GM10847 (cell line): ENCODE data around the gene JAG1.

ENCODE experiments used
- POLR2A ChIP-seq: IDR thresholded peaks from 2 replicates; pipeline ENCODE4 v1.6.1; 2011; ENCODE audit not compliant: insufficient read length; ENCODE audit errors: extremely low read depth

The JAG1 gene

DNA sequence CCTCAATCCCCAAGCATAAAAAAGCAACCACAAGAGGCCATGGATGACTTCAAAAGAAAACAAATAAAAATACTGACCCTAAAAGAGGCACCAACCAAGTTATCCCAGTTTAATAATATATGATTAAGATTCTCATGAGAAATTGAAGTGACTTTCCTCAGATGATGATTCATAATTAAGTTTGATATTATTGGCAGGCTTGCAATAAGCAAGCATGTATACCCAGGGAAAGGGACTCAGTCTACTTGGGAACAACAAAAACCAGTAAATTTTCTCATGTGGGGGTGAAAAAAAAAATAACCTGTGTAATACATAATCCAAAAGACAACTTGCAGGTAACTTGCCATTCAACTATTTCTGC lies 19.6 kb downstream of the JAG1 start:
- TF ChIP-seq POLR2A: no peak

DNA sequence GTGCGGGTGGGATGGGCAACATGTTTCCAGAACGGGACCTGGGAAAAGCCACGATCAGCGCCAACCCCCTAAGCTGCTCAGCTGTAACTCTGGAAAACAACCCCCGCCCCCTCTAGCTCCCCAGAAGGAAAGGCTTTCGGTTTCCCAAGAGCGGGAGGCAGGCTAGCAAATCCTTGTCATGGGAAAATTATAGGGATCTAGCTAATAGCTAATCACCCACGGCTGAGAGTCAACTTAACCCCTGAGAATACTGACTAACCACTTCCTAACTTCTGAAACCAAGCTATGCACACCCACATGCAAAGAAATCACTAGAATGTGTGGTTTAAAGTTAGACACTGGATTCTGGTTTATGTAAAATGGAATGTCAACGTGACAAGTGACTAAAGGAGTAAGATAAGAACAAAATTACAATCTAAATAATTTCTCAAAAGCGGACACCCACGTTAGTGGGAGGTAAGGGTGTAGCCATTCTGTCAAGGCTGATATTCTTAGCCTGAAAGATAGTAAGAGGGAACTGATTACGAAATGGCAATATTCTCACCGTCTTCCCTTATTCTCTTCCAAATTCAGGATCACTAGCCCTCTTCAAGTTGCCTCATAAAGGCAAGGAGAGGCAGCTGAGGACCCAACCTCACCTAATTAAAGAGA lies 20.1 kb downstream of the JAG1 start:
- no peak for TF ChIP-seq POLR2A

DNA sequence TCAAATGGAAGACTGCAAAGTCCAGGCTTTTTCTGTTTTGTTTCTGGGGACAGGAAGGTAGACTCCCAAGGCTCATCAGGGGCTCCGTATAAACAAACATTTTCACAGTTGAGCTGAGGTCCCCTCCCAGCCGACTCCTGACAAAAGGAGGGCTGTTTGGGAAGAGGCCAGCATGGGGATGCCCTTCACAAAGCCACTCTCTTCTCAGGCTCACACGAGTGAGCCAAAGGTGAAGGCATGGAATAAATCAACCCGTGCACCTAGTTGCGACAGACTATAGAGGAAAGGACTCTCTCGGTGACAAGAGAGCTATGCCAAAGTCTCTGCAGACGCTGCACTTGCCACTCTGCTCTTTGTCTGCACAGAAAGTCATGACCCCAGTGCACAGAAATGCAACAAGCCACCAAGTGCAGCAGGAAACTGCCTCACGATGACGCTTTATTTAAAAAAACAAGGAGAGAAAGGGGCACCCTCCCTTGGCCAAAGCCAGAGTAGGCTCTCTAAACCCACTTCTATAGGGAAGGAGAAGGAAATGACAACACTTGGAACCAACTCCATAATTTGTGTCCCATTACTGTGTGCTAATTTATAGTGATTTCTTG lies 21.0 kb downstream of the JAG1 start:
- no peak for TF ChIP-seq POLR2A

DNA sequence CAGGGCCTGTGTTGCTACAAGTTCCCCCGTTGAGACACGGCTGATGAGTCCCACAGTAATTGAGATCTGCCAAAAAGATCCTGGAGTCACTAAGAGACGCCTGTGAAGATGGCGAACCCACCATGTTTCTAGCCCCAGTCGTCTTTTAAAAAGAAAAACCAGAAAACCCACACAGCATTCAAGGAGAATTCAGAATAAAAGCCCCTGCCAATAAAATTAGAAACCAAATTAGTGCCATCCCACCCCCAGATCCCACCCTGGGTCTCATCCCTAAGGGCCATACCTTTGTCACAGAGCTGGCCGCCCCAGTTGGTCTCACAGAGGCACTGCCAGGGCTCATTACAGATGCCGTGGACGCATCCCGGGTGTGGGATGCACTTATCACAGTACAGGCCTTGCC lies 21.6 kb downstream of the JAG1 start:
- TF ChIP-seq POLR2A: no peak

DNA sequence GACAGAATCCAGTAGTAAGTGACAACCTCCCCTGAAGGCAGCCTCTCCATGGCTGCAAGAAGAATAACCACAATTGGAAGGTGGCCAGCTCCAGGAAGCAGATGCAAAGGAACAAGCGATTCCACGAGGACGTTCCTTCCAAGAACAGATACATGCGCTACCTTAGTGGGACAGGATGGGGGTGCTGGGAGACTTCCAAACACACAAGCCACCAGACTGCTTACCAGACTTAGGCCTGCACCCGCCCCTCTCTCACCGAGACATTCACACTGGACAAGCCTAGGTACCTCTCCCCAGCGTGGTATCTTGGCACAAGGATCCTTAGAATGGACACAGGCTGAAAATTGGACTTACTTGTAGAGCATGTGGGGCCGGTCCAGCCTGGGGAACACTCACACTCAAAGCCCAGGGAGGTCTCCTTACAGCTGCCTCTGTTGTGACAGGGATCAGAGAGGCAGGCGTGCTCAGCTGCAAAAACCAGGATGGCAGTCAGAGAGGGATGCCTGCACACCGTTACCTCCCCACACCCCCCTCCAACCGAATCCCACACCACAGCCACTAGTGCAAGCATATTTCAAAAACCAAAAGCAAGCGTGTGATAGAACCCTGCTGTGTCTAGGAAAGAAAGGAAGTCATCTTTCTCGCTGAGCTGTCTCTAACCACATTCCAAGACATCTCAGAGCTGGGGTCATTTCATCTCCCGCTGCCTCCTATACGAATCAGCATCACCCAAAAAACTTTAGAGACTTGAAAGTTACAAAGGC lies 22.4 kb downstream of the JAG1 start:
- TF ChIP-seq POLR2A: no peak

DNA sequence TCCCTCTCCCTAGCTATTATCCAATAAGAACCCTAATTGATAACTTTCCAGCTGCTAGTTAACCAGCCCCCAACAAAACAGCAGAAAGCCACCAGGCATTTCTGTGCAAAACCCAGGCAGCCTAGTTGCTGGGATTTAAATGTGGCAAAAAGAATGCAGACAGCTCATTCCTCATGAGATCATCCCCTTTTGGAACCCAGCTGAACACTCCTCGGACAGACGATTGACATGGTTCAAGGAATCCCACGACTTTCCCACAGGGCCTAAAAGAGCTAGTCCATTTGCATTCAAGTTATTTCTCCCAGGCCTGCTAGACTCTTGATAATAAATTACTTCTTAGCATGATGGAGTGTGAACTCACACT lies 24.0 kb downstream of the JAG1 start:
- no peak for TF ChIP-seq POLR2A

DNA sequence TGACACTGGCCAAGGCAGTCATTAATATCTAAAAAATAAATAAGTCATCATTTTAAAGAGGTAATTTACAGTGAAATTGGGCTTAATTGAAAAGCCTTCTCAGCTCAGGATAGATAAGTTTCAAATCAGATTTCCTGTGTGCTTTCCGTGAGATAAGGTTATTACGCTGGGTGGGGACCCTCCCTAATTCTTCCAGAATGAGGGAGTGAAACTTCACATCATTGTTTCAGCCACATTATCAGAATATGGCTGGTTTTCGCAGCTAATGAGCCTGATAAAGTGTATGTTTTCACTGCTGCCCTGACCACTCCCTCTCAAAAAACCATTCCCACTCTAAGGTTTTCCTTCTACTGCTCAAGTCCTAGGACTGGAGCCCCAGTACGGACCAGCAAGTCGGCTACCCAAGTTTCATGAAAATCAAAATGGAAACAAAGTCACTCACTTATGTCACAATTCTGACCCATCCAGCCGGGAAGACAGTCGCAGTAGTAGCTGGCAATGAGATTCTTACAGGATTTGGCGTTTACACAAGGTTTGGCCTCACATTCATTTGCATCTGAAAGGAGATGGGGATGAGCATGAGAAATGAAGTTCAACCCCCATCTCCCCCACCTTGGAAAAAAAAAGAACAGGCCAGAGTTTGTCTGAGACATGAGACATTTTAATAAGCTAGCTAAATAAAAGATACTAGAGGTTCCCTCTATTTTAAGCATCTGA lies 24.6 kb downstream of the JAG1 start:
- TF ChIP-seq POLR2A: no peak

DNA sequence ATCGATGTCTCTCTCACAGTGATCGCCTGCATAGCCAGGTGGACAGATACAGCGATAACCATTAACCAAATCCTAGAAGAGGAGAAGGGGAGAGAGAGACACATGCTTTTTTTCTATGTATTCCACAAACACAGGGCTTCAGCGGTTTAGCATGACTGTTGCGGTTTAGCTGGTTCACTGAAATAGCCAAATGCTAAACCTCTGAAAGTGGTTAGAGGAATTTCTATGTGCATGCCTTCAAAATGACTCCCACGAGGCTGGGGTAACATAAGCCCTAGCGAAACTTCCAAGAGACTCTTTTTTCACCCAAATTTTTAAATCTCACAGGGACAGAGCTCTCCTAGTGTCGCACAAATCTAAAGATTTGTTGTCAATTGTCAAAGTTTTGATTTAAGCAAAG lies 25.1 kb downstream of the JAG1 start:
- no peak for TF ChIP-seq POLR2A

DNA sequence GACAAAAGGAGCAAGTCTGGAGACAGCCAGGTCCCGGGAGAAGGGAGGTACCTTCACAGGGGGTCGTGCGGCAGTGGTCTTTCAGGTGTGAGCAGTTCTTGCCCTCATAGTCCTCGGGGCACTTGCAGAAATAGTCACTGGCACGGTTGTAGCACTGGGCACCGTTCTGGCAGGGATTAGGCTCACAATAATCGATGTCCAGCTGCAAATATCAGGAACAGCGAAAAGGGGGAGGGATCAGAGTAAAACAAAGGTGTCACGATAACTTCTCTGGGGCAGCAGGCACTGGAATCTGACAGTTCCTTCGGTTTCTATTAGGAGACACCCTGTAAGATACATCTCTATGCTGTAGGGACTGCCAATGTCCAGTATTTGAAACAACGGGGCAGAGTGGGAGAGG lies 25.9 kb downstream of the JAG1 start:
- no peak for TF ChIP-seq POLR2A

DNA sequence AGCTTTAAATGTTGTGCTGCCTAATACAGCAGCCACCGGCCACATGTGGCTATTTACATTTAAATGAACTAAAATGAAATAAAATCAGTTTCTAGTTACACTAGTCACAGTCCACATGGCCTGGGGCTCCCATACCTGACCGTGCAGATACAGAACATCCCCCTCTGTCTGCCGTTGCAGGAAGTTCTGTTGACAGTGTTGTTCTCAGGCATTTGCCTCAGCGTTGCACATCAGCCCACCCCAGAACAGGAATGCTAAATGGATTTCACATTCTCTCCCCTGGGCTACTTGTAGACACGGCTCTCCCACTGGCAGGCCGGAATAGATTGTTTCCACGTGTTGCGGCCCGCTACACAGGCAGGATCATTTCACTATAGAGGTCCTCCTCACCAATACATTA lies 26.3 kb downstream of the JAG1 start:
- no peak for TF ChIP-seq POLR2A

DNA sequence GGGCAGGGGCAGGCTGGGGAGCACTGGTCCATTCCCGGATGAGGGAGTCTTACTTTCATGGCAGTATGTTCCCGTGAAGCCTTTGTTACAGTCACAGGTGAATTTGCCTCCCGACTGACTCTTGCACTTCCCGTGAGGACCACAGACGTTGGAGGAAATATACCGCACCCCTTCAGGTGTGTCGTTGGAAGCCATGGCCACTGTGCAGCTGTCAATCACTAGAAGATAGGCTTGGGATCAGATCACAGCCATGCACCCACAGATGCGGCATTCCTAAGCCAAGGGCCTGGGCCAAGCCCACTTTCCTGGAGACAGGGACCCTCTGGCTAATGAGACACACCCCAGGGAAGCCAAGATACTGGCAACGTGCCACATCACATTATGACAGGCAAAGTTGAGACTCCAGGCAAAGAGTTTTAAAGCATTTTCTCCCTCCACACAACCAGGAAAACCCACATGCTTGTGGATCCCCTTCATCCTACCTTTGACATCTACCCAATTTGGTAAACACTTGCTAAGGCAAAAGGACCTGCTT lies 26.8 kb downstream of the JAG1 start:
- no peak for TF ChIP-seq POLR2A

DNA sequence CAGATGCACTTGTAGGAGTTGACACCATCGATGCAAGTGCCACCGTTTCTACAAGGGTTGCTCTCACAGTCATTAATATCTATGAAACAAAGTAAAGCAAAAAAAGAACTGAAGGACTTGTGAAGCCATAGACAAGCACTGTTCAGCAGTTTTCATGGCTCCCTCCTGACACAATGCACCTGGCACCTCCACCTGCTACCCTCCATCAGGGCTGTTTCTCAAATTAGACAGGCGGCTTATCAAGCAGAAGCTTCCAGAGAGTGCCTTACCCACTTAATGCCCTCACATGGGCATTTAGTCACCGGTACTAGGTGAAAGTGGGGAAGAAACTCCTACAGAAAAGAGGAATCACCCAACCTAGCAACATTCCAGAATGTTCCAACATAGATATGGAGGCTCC lies 27.8 kb downstream of the JAG1 start:
- no peak for TF ChIP-seq POLR2A

DNA sequence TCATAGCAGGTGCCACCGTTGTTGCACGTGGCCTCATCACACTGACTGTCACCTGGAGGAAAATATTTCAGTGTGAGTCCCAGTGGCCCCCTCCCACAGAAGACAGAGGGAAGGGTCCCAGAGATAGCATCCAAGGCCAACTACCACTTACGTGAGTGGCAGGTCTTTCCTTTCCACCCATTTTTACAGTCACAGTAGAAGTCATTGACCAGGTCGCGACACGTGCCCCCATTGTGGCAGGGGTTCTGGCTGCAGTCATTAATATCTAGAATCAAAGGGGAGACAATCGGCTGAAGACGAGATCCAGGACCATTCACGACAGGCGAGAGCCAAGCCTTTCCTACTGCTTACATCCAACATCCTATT lies 28.6 kb downstream of the JAG1 start:
- TF ChIP-seq POLR2A: no peak

DNA sequence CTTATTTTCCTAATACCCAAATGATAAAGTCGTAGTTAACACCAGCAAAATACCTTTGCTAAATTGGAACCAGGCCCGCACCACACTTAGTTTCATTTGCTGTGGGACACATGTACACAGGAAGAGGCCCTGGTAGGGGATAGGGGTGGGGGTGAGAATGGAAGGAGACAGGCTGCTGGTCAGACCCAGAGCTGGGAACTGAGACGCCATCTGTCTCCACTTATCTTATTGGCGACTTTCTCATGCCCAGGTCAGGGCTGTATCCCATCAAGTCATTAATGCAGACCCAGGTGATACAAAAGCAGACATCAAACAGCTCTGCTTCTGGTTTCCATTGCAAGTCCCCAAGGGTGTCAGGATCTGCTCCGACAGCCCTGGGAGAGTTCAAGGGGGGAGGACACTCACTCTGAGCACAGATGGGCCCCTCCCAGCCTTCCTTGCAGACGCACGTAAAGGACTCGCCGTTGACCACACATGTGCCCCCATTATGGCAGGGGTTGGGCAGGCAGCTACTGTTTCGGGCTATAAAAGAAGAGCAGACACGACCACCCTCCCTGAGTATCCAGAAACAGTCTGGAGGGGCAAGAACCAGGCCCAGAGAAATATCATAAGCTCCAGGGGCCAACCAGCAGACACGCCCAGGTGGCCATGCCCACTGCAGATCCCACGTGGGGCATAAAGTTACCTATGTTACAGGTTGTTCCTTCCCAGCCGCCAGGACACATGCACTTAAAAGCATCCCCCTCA lies 29.2 kb downstream of the JAG1 start:
- TF ChIP-seq POLR2A: no peak

DNA sequence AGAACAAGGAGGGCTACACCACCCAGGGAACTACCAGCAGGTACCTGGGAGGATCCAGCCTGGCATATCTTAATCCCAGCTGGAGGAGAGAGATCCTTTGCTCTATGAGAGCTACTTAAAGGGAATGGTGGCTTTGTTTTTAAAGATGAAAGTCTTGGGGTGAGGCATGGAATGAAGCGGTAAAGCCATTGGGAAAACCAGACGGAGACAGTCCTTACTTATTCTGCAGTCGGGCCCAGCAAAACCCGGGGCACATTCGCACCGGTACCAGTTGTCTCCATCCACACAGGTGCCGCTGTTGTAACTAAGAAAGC lies 30.3 kb downstream of the JAG1 start:
- TF ChIP-seq POLR2A: no peak

DNA sequence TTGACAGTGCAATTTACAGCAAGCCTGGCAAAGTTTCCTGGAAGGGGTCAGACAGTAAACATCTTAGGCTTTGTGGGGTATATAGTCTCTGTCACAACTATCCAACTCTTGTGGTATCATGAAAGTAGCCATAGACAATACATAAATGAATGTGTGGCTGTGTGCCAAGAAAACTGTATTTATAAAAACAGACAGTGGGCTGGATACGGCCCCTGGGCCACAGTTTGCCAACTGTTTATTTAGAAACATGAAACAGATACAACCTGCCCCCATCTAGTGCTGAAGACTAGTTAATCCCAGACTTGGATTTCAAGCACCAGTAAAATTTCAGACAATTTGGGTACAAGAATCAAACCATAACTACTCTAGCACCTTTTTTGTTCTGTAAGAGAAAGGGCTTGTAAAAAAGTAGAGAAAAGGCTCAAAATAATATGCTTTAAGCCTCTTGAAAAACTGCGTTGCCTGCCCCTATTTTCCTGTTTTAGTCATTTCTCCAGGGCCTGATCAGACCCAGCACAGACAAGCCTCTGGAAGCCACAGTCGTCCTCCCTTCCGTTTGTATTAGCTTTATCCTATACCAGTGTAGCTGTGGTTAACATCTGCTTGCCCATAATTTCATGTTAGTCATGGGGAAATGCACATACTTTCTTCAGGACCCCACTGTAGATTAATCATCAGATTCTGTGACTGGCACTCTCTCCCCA lies 30.8 kb downstream of the JAG1 start:
- TF ChIP-seq POLR2A: no peak
